Renal cortical epithelial cell (primary cell): Measurements from ENCODE around the gene VCX. TPM values are rescaled to one million over a fixed set of nuclear protein-coding genes. Genes with fewer than 3 reads are reported as not detected.
"Not testable (repeated sequence)": the region's sequence is repeated elsewhere in the genome, so short reads cannot be mapped to it uniquely, and the experiment has no call there.

ENCODE experiments used
- DNase-seq: peaks from one replicate; pipeline ENCODE4 v3.0.0-alpha.2; 2011; ENCODE audit warnings: low read depth
- total RNA-seq: library from RNA; depleted of rRNA; stranded (reverse); fragments of >200 nt; gene quantifications from 2 replicates; pipeline ENCODE4 v1.2.3, GENCODE V29; 2014

The VCX gene
- total RNA-seq, result not detected in 2 replicates

GRCh38 chrX:7842871-7843270 lies at the start of gene VCX:
VCX (plus strand) TSS chrX:7843171; CDS start chrX:7843204, 33 bp downstream.
- not testable (repeated sequence) for DNase-seq

- DNase-seq, result no peak
Measured at GRCh38 chrX:7798327-7798726, 44.6 kb upstream of the VCX start.

- no peak for DNase-seq
Measured at GRCh38 chrX:7801711-7802110, 41.3 kb upstream of the VCX start.

- no peak for DNase-seq
Measured at GRCh38 chrX:7815166-7815805, 27.7 kb upstream of the VCX start.

GRCh38 chrX:7828594-7828993 lies 14.4 kb upstream of the VCX start:
- no peak for DNase-seq

- no peak for DNase-seq
Measured at GRCh38 chrX:7841084-7841805, 1.7 kb upstream of the VCX start.

- DNase-seq, result no peak
Measured at GRCh38 chrX:7852166-7852565, 9.2 kb downstream of the VCX start.

GRCh38 chrX:7872042-7872441 lies 29.1 kb downstream of the VCX start:
- DNase-seq, result no peak

GRCh38 chrX:7876957-7877356 lies 34.0 kb downstream of the VCX start:
- no peak for DNase-seq

- no peak for DNase-seq
Measured at GRCh38 chrX:7889135-7889534, 46.2 kb downstream of the VCX start.

- DNase-seq, result peak; percentile 26
Measured at GRCh38 chrX:7889680-7890079, 46.7 kb downstream of the VCX start.

GRCh38 chrX:7891928-7892327 lies 49.0 kb downstream of the VCX start:
- no peak for DNase-seq

Other genes with a start within 250 kb of the VCX start
- 14.1 and 36.1 TPM in 2 replicates for gene PNPLA4, start 84.2 kb downstream of the VCX start, total RNA-seq